ENCODE data around the gene RPA3.

- no peak for TF ChIP-seq EZH2 (IDR thresholded peaks at IDR 0.05; ENCODE audit: borderline replicate concordance, low read depth, low read length, poor library complexity, severe bottlenecking)
- TF ChIP-seq, protein P1, sequence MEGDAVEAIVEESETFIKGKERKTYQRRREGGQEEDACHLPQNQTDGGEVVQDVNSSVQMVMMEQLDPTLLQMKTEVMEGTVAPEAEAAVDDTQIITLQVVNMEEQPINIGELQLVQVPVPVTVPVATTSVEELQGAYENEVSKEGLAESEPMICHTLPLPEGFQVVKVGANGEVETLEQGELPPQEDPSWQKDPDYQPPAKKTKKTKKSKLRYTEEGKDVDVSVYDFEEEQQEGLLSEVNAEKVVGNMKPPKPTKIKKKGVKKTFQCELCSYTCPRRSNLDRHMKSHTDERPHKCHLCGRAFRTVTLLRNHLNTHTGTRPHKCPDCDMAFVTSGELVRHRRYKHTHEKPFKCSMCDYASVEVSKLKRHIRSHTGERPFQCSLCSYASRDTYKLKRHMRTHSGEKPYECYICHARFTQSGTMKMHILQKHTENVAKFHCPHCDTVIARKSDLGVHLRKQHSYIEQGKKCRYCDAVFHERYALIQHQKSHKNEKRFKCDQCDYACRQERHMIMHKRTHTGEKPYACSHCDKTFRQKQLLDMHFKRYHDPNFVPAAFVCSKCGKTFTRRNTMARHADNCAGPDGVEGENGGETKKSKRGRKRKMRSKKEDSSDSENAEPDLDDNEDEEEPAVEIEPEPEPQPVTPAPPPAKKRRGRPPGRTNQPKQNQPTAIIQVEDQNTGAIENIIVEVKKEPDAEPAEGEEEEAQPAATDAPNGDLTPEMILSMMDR (conservative IDR thresholded peaks at IDR 0.05; ENCODE audit: low read depth, low read length) = no peak
Observed at GRCh38 chr7:7647495-7648036, 70.8 kb downstream of the RPA3 start.
